GM12872 (cell line): ENCODE data around the gene SCAMP2.
A peak's percentile ranks its signal among the peaks of the same experiment; 100 is the strongest.

Experiments used
- TF ChIP-seq, protein P1 (sequence below): IDR thresholded peaks from 3 replicates; pipeline ENCODE4 v1.5.1; 2011; ENCODE audit warnings: low read depth, mild to moderate bottlenecking, low read length, moderate library complexity; ENCODE audit not compliant: insufficient read depth

The SCAMP2 gene

DNA sequence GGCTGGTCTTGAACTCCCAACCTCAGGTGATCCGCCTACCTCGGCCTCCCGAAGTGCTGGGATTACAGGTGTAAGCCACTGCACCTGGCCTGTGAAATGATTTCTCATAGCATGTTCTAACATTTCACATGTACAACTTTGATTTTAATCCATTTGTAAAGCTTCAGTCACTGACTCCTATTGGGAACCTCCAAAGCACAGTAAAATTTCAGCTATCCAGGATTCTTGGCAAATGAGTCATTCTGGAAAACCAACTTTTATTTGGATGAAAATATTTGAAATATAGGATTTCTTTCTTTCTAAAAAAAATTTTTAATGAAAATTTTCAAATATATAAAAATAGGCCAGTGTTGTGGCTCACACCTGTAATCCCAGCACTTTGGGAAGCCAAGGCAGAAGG, 63.2 kb downstream of the SCAMP2 start:
- TF ChIP-seq, protein P1, sequence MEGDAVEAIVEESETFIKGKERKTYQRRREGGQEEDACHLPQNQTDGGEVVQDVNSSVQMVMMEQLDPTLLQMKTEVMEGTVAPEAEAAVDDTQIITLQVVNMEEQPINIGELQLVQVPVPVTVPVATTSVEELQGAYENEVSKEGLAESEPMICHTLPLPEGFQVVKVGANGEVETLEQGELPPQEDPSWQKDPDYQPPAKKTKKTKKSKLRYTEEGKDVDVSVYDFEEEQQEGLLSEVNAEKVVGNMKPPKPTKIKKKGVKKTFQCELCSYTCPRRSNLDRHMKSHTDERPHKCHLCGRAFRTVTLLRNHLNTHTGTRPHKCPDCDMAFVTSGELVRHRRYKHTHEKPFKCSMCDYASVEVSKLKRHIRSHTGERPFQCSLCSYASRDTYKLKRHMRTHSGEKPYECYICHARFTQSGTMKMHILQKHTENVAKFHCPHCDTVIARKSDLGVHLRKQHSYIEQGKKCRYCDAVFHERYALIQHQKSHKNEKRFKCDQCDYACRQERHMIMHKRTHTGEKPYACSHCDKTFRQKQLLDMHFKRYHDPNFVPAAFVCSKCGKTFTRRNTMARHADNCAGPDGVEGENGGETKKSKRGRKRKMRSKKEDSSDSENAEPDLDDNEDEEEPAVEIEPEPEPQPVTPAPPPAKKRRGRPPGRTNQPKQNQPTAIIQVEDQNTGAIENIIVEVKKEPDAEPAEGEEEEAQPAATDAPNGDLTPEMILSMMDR = no peak

DNA sequence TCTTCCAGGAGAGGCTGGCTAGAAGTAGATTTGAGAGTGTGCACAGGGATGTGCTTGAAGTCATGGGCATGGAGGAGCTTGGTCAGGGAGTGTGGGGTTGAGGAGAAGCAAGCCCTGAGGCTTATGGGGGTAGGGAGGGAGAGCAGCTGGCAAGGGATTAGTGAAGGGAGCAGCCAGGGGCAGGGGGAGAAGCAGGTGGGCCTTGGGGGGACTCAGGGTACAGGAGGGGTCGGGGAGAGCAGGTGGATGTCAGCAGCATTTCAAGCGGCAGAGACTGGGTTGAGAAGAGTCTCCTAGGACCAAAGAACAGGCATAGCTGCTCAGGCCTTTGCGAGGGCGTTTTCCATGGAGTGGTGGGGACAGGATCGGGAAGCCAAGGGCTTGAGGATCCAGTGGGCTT, 63.9 kb downstream of the SCAMP2 start:
- TF ChIP-seq, protein P1 = no peak

DNA sequence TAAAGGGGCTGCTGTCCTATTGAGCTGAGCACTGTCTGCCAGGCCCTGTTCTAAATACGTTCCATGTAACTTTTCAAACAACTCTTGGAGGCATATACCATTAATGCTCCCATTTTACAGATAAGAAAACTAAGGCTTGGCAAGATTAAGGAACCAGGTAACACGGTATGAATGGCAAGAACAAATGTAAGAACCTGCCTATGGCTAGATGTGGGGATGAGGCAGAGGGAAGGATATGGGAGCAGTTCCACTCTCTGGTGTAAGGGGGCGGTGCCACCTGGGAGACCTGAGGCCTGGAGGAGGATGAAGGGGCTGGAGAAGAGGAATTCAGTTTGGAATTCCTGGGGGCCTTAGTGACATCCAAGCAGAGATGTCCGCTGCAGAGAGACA, 64.3 kb downstream of the SCAMP2 start:
- TF ChIP-seq, protein P1 = peak; percentile 28; the same call in 1 of the 3 replicates

DNA sequence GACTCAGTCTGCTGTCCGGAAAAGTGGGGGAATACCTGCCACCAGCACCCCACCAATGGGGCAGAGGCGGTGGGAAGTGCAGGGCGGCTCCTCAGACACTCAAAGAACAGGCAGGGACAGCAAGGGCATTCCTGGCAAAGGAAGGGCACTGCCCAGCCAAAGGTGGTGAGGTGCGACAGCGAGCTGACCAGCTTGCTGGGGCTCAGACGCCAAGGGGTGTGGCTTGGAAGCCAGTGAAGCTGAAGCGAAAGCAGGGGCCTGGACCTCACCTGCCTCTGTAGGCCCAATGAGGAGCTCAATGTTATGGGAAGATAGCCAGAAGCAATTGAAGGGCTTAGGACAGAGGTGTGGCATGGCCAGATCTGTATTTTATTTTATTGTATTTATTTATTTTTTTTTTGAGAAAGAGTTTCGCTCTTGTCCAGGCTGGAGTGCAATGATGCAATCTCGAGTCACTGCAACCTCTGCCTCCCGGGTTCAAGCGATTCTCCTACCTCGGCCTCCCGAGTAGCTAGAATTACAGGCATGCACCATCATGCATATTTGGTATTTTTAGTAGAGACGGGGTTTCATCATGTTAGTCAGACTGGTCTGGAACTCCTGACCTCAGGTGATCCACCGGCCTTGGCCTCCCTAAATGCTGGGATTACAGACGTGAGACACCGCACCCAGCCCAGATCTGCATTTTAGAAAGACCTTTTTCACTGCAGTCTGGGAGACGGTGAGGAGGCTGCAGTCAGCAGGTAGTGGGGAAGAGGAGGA, 64.9 kb downstream of the SCAMP2 start:
- TF ChIP-seq, protein P1 = no peak

DNA sequence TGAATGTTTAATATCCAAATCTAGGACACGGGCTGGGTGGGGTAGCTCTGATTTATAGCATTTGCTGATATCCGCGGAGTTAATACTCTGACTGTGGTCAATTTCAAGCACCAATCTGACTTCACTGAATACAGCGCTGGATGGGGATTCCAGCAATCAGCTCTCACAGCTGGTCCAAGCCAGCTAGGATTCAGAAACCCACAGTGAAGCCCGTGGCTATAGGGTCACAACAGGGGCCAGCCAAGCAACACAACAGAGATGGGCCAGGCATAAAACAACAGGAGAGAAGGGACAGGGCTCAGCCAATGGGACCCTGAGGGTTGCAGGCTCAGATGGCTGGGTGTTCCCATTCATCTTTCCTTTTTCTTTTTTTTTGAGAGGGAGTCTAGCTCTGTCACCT, 65.9 kb downstream of the SCAMP2 start:
- TF ChIP-seq, protein P1 = no peak

DNA sequence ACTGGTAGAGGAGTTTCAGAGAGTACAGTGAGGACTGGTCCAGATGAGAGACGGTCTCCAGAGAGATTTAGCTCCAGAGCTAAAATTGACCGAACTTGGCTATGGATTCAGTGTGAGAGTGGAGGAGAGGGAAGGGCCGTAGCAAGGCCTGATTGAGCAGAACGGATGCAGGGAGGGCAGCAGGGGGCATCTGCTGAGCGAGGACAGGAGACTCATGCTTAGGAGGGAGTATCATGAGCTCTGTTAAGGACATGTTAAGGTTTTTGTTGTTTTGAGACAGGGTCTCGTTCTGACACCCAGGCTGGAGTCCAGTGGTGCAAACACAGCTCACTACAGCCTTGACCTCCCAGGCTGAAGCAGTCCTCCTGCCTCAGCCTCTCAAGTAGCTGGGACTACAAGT, 68.2 kb downstream of the SCAMP2 start:
- TF ChIP-seq, protein P1 = no peak

DNA sequence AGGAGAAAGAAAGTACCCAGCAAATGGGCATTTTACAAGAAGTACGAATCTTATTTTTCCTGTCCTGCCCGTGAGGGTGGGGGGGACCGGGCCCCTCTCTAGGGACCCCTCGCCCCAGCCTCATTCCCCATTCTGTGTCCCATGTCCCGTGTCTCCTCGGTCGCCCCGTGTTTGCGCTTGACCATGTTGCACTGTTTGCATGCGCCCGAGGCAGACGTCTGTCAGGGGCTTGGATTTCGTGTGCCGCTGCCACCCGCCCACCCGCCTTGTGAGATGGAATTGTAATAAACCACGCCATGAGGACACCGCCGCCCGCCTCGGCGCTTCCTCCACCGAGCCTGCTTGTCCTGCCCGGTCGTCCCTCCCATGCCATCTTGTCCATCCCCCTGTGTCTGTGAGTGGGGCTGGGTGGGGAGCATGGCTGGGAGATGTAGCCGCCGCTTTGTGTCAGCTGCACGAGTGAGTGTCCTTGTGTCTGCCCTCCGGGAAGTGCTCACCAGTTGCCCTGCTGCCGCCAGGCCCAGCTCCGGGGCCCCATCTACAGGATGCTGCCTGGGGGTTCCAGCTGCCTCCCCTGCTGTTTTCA, 70.2 kb downstream of the SCAMP2 start:
- TF ChIP-seq, protein P1 = no peak
